RWPE1 (cell line): Measurements from ENCODE around the gene CENPW.

Experiments used
- CTCF ChIA-PET: fragments of 350-600 bp; sonication (Branson Sonifier 250); formaldehyde crosslinking; extraction: SDS; loops from one replicate; lab custom pipeline; 2021; lab: Yijun Ruan, JAX
- POLR2A ChIA-PET: fragments of 400-600 bp; formaldehyde crosslinking; extraction: SDS; loops from one replicate; lab custom pipeline; 2020; ENCODE audit warnings: antibody characterized with exemption; ENCODE audit not compliant: low non-redundant PET; lab: Yijun Ruan, JAX
- DNase-seq: peaks from one replicate; pipeline ENCODE4 v3.0.0; 2012; ENCODE audit warnings: low spot score
- H3K27ac ChIP-seq: fragments of 450-650 bp; 2 replicates; pipeline ENCODE4 v1.5.1; 2017
- CTCF ChIP-seq: fragments of 450-650 bp; conservative IDR thresholded peaks from 2 replicates; pipeline ENCODE4 v1.5.1; 2017; ENCODE audit warnings: low read depth, mild to moderate bottlenecking

CENPW gene

GRCh38 chr6:126337323-126337722 lies 2.6 kb upstream of the CENPW start:
- no peak for DNase-seq
- no peak for TF ChIP-seq CTCF
- POLR2A ChIA-PET: no interaction called here
- no peak overlapping the region for H3K27ac ChIP-seq
- CTCF ChIA-PET: no interaction called here

- H3K27ac ChIP-seq: no peak overlapping the region
- DNase-seq: no peak
- no peak for TF ChIP-seq CTCF
- ChIA-PET POLR2A (no interaction called here), CTCF (no interaction called here)
These were observed 1.2 kb downstream of the CENPW start for GRCh38 chr6:126341126-126341525.

GRCh38 chr6:126344181-126344580 lies 4.3 kb downstream of the CENPW start:
- ChIA-PET CTCF (no interaction called here), POLR2A (no interaction called here)
- no peak overlapping the region for H3K27ac ChIP-seq
- DNase-seq: no peak
- no peak for TF ChIP-seq CTCF

- H3K27ac ChIP-seq: no peak overlapping the region
- ChIA-PET CTCF (no interaction called here), POLR2A (no interaction called here)
- no peak for DNase-seq
- TF ChIP-seq CTCF: no peak
These were observed 12.0 kb downstream of the CENPW start for GRCh38 chr6:126351960-126352359.

GRCh38 chr6:126352514-126352913 lies 12.6 kb downstream of the CENPW start:
- POLR2A ChIA-PET: no interaction called here
- no peak overlapping the region for H3K27ac ChIP-seq
- no peak for TF ChIP-seq CTCF
- CTCF ChIA-PET: no interaction called here
- no peak for DNase-seq

GRCh38 chr6:126356526-126356925 lies 16.6 kb downstream of the CENPW start:
- ChIA-PET POLR2A (no interaction called here), CTCF (no interaction called here)
- no peak for DNase-seq
- no peak for TF ChIP-seq CTCF
- no peak overlapping the region for H3K27ac ChIP-seq
